Measurements from ENCODE around the gene MGAT5B. TPM values are rescaled to one million over a fixed set of nuclear protein-coding genes. Genes with fewer than 3 reads are reported as not detected.
"Not testable (repeated sequence)": the region's sequence is repeated elsewhere in the genome, so short reads cannot be mapped to it uniquely, and the experiment has no call there.

The MGAT5B gene, protein sequence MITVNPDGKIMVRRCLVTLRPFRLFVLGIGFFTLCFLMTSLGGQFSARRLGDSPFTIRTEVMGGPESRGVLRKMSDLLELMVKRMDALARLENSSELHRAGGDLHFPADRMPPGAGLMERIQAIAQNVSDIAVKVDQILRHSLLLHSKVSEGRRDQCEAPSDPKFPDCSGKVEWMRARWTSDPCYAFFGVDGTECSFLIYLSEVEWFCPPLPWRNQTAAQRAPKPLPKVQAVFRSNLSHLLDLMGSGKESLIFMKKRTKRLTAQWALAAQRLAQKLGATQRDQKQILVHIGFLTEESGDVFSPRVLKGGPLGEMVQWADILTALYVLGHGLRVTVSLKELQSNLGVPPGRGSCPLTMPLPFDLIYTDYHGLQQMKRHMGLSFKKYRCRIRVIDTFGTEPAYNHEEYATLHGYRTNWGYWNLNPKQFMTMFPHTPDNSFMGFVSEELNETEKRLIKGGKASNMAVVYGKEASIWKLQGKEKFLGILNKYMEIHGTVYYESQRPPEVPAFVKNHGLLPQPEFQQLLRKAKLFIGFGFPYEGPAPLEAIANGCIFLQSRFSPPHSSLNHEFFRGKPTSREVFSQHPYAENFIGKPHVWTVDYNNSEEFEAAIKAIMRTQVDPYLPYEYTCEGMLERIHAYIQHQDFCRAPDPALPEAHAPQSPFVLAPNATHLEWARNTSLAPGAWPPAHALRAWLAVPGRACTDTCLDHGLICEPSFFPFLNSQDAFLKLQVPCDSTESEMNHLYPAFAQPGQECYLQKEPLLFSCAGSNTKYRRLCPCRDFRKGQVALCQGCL
- polyA plus RNA-seq (ENCODE audit: insufficient read length): 1.5 TPM
- long read RNA-seq, donor 1: 0 reads
- long read RNA-seq, donor 2: 0 reads
- long read RNA-seq, donor 3: 0 reads
- long read RNA-seq, donor 4: 0 reads
- long read RNA-seq, donor 5: 0 reads
- long read RNA-seq, donor 6: 0 reads
- long read RNA-seq, donor 7: 0 reads
- long read RNA-seq, donor 8: 0 reads

DNA sequence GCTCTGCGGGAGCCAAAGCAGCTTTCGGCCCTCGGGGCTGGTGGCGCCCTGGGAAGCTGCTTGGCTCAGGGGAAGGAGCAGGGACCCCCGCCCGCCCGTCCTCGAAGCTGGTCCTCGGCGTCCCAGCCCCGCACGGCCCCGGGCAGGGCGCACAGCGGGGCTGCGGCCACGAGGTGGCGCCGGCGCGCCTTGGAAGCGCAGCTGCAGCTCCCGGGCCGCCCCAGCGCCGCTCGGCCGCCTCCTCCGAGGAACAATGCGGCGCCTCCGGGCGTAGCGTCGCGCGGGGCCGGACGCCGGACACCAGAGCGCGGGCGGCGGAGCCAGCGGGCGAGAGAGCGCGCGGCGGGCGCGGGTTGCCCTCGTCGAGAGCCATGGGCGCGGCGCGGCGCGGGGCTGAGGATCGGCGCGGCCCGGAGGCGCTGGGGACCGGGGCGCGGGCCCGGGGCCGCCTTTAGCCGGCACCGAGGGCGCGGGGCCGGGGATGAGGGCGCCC is at the start of gene MGAT5B:
Gene MGAT5B, plus strand, starts transcription at position 229 of the 493 bp plus-strand sequence. CDS start 626 bp downstream, outside the sequence.
- peak; percentile 79 for DNase-seq

DNA sequence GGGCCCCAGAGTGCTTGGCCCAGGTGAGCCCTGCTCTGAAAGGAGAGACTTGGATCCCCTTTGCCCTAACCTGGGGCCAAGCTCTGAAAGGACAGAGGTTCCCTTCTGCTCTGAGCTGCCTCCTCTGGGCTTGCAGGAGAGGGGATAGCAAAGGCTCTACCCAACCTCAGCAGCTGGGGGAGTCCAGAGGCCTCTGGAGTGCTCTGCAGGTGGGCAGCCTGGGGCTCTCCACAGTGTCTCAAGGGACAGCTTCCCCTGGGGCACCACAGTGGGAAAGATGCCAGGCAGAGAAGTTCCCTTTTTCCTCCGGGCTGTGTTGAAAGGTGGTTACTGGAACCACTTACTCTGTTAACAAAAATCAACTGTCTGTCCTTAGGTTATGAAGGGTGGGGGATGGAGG is 48.2 kb upstream of the MGAT5B start:
- DNase-seq: no peak

DNA sequence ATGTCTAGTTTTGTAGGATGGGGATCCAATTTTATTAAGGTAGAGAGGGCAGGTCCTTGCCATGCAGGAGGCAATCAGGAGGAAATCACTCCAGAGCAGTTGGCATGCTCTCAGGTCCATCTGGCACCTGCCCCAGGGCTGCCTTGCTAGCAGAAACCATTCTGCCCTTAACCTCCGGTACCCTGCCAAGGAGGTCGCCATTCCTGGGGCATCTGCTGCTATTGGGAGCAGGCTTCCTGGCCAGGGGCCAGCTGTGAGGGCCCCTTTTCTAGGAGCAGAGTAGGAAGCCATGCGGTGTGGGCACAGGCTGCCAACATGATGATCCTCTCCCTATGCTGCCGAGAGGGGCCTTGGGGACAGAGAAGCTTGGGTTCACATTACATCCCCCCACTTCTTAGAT is 47.6 kb upstream of the MGAT5B start:
- no peak for DNase-seq

DNA sequence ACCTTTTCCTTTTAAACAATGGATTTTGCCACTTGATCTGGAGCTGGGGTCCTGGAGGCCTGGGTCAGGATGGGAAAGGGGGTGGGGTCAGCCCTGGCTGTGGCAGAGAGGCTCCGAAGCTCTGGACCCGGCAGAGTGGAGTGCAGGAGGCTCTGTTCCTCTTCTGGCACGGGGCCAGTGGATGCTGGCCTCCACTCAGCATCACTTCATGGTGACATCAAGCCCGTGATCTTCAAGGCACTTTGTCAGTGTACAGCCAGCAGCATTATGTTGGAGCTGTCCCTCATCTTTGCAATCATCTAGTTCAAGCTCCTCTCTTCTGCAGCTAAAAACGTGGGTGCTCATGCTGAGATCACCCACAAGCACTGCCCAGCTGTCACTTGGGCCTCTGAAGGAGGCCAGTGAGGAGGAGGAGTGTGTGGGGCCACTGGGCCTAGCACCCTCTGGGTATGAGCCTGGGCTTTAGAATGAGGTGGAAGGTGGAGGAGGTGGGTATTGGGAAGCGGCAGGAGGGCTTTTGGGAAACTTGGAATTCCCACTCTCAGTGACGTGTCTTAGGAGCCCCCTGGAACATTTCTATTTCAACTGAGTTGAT is 45.9 kb upstream of the MGAT5B start:
- no peak for DNase-seq

DNA sequence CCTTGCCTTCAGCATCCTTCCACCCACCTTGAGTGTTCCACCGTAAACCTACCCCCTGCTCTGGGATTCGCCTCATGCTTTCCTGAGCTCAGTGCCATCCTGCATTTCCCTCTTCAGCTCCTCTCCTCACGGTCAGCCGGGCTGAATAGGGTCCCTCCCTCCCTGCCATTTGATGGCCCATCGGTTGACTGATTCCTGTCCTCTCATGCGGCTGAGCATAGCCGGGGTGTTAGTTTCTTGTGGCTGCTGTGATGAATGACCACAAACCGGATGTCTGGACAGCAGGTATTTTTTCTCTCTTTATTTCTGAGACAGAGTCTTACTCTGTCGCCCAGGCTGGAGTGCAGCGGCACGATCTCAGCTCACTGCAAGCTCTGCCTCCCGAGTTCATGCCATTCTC is 44.1 kb upstream of the MGAT5B start:
- DNase-seq: peak; percentile 58

DNA sequence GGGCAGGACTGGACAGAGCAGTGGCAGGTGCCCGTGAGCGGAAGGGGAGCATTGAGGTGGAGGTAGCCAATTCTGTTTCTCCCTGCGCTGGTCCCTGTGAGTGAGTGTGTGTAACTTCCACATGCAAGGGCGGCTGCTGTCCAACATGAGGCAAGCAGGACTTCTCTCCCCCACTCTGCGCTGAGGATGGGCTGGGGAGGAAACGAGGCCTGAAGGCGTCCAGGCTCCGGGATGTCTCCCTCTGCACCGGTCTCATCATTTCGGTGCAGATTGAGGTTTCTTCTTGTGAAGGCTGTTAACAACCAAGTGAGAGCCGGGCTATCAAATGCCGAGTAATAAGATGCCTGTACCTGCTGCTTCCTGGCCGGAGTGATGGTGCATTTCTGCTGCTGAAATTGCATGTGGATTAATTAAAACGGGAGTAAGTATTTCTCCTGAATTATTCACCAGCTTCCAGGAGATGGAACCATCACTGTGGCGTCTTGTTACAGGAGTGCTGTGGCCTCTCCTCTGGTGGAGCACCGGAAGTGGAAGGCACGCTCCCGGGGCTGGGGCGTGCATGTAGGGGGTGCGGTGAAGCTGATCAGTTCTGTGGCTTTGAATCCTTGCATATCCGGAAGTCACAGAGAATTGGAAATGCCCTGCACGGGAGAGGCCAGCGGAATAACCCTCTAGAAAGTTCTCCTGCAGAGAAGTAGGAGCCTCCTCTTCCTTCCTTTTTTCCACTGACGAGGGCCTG is 41.7 kb upstream of the MGAT5B start:
- DNase-seq: no peak

DNA sequence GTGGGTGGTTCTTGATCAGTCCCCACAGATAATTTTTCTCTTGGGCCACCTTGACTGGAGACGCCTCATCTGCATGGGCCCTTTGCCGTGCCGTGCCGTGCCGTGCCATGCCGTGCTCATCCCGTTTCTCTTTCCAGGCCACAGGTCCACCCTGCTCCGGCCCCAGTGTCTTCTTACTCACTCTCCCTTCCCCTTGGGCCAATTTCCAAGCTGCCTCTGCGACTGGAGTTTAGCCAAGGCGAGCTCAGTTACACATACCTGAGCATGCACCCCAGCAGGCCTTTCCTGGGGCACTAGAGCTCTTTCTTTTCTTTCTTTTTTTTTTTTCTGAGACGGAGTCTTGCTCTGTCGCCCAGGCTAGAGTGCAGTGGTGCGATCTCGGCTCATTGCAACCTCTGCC is 40.5 kb upstream of the MGAT5B start:
- no peak for DNase-seq

DNA sequence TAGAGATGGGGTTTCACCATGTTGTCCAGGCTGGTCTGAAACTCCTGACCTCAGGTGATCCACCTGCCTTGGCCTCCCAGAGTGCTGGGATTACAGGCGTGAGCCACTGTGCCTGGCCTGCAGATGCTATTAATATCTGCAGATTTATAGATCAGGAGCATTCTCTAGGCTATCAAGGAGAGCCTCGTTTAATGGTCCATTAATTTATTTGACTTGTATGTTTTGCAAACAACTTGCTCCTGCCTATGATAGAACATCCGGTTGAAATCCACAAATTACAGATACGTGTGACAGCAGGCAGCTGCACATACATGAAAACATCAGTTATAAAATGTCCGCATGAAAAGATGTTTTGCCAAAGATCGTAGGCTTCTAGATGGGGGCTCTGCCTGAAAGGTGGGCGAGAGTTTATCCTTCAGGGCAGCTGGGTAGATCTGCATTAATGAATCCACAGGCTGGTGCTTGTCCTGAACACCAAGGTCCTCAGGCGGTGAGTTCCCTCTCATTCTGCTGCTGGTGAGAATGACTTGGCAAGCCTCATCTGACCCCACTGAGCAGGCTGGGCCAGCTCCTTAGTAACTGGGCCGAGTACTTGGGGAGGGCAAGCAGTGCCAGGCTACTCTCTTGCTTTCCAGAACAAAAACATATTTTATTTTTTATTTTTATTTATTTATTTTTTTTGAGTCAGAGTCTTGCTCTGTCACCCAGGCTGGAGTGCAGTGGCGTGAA is 37.1 kb upstream of the MGAT5B start:
- DNase-seq: no peak

DNA sequence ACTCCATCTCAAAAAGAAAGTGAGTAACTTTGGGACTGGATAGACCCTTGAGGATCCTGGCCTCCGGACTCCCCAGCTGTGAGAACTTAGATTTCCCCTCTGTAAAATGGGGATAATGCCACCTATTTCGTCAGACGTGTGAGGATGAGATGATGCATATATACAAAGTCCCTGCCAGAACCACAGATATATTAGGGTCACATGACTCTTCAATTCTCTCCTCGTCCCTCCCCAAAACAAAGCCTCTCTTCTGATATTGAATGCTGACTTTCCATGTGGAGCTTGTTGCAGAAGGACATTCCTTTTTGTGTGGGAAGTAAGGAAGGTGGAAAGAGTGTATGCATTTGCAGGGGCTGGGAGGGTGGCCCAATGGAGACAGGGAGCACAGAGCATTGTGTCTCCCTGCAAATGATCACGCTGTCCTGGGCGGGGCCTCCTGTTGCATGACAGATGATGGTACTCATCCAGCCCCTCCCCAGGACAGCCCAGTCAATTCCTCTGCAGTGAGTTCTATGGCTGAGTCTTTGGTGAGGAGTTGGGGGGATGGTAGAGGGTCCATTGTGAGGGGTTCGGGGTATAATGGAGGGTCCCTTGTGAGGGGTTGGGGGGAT is 35.1 kb upstream of the MGAT5B start:
- DNase-seq: no peak

DNA sequence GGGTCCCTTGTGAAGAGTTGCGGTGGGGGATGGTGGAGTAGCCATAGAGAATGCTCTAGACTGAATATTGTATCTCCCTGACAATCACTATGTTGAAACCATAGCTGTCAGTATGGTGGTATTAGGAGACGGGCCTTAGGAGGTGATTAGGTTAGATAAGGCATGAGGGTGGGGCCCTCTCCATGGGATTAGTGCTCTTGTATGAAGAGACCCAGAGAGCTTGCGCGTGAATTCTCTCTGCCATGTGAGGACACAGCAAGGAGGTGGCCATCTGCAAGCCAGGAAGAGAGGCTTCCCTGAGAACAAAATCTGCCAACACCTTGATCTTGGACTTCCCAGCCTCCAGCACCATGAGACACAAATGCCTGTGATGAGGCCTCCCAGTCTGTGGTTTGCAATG is 34.5 kb upstream of the MGAT5B start:
- no peak for DNase-seq

DNA sequence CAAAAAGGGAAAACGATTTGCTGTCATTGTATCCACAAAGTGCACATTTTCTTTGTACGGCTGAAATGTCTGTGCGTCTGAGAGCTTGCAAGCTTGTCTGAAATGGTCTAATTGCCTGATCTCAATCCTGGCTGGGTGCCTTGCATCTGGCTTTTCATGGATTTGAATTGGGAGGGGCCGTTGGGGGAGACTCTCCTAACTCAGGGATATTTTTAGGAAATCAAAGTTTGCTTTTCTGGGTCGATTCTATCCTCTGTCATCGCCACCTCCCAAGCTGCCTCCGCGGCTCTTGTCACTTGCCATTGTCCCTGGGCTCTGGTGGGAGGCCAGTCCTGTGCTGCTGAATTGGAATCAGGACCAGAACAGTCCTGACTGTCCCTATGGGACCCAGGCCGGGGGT is 33.3 kb upstream of the MGAT5B start:
- no peak for DNase-seq

DNA sequence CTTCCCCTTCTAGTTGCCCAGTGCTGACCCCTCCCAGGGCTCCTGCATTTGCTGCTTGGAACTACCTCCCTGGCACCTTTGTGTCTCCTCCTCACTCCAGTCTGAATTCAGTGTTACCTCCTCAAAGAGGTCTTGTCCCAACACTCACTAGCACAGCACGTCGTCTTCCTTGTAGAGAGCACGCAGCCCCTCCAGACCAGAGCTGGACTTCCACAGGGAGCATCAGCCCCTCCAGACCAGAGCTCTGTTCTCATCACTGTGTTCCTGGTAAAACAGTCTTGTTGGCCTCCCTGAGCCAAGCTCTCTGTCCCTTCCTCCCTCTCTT is 27.8 kb upstream of the MGAT5B start:
- DNase-seq: no peak

DNA sequence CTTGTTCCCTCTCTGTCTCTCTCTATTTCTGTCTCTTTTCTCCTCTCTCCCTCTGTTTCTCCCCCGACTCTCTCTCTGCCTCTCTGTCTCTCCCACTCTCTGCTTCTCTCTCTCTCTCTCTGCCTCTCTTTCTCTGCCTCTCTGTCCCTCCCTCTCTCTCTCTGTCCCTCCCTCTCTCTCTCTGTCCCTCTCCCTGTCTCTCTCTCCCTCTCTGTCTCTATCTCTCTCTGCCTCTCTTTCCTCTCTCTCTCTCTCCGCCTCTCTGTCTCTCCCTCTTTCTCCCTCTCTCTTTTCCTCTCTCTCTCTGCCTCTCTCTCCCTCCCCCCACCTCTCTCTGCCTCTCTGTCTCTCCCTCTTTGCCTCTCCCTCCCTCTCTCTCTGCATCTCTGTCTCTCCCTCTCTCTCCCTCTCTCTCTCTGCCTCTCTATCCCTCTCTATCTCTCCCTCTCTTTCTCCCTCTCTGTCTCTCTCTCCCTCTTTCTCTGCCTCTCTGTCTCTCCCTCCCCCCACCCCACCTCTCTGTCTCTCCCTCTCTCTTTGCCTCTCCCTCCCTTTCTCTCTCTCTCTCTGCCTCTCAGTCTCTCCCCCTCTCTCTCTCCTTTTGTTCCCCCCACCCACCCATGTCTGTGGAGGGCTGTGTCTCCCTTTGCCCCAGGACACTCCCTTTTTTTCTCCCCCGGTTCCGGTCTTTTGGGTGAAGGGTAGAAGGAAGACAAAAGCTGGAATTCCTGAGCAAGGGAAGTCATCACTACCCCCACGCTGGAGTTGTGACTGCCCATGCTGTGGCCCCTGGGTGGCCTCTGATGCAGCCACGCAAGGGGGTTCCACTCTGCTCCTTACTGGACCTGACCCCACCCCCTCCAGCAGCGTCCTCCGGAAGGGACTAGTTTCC is 27.1 kb upstream of the MGAT5B start:
- no peak for DNase-seq

DNA sequence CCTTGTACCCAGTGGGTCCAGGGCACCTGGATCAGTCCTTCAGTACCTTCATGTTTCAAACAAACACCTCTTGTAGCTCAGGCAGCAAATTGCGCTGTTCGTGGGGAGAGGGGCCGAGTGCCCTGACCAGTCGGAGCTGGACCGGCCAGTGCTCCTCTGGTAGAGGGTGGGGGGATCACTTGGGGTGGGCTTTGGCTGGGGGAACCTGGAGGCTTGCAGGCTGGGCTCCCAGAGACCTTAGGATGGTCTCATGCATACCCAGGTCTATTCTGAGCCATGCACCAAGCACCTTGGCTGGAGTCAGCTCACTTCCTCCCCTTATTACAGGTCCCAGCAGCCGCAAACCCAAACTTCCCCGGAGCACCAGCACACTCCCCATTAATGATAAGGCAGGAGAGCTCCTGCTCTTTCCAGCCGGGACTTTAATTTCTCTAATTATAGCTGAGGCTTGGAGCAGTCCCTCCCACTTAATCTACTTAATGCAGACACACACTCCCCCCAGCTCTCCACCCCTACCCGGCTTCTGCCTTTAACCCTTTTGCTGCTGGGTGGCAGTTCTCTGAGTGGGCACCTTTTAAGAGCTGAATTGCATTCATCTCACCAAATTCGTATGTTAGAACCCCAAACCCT is 26.3 kb upstream of the MGAT5B start:
- DNase-seq: no peak

DNA sequence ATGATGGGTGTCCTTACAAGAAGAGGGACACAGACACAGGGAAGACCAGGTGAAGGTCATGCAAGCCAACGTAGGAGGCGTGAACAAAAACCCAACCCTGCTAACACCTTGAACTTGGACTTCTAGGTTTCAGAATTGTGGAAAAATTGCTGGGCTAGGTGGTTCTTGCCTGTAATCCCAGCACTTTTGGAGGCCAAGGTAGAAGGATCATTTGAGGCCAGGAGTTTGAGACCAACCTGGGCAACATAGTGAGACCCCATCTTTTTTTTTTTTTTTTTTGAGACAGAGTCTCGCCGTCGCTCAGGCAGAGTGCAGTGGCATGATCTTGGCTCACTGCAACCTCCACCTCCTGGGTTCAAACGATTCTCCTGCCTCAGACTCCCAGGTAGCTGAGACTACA is 25.1 kb upstream of the MGAT5B start:
- DNase-seq: not testable (repeated sequence)

DNA sequence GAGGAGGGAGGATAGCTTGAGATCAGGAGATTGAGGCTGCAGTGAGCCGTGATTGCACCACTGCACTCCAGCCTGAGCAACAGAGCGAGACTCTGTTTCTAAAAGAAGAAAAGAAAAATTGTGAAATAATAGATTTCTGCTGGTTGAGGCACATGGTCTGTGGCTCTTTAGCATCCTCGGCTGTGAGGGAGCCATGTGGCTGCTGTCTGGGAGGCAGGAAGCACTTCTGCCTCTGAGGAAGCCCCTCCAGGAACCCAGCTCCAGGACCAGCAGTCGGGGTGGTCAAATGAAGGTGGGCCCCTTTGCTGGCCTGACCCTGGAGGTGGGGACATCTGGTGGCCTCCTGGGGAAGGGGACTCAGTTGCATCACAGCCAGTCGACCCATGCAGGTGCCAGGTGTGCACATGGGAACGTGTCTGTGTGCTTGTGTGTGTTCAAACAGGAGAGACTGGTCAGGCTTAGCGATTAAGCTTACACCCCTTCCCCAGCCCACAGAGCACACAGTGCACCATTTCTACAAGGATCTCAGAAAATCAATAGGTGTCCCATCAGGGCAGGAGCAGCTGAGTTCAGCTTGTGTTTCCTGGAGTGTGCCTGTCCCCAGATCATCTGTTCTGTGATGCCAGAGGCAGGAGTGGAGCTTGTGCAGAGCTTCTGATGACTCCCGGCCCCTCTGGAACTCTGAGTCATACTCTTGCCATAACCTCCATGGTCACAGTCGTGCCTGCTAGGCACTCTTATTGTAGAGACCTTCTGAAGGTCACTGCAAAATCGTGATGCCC is 24.3 kb upstream of the MGAT5B start:
- no peak for DNase-seq

DNA sequence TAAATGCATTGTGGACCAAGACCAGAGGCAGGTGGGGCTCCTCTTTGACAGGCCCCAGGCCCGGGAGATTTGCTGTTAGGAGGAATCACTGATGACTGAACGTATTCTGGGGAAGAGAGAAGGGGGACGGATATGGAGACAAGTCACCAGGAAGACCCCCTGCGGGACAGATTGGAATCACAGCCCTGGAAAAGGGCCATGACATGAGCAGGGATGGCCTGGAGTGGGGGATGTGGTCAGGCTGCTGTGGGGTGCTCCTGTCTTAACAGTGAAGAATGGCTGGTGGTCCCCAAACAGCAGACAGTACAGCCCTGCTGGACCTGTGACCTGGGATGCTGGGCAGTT is 23.7 kb upstream of the MGAT5B start:
- no peak for DNase-seq

DNA sequence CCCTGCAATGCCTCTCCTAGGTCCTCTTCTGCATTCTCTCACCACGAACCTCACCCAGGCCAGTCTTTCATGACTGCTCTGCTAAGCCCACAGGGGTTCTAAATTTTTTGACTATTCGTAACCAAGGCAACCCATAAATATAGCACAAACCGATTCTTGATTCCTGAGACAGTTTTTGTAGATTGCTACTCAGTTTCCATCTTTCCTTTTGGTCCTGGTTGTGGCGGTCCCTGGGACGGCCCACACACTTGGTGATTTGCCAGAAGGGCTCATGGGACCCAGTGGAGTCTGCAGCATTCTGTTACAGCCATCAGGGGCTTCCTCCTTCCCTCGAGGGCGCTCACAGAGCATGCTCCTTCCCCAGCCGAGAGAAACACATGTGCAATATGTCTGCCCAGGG is 23.4 kb upstream of the MGAT5B start:
- DNase-seq: no peak
